GM19397 (cell line): Measurements from ENCODE around the gene IL1RL1.
A peak's percentile ranks its signal among the peaks of the same experiment; 100 is the strongest.

ENCODE experiments used
- ATAC-seq: cut with Tn5 transposase; IDR thresholded peaks from one replicate; pipeline ENCODE4 v1.9.1; 2021; ENCODE audit warnings: mild to moderate bottlenecking, moderate library complexity; ENCODE audit not compliant: unreplicated experiment

The IL1RL1 gene

GRCh38 chr2:102366406-102367112, 55.2 kb downstream of the IL1RL1 start:
- ATAC-seq = peak; percentile 40

- ATAC-seq = peak; percentile 55
These were observed 56.1 kb downstream of the IL1RL1 start for GRCh38 chr2:102367331-102367971.

DNA sequence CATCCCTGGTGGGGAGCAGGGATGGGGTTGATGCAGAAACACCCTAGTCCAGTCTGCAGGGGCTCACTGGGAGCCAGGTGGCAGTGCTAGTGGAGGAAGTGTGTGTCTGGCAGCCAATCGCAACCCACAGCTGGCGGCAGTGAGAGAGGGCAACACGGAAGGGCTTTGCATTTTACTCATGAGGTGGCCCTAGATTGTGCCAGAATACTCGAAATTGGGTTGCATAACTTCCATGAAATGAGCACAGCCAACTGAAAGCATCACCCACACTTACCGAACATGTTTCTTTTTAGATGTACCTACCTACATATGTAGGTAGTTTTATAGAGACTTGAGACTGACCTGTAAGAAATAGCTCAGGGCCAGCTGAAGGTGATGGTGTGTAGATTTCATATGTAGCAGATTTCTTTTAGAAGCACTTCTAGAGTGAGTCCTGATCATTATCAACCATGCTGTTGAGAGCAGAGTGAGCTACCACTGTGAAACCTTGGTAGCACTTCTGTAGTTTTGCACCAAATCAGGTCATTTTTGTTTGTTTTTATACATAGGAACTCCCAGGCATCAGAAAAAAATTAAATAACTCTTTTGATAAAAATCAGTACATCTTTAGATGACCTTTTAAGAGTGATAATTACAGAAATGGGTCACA, 57.2 kb downstream of the IL1RL1 start:
- no peak for ATAC-seq

GRCh38 chr2:102369866-102370265, 58.5 kb downstream of the IL1RL1 start:
- ATAC-seq = no peak

- ATAC-seq = no peak
These were observed 64.8 kb downstream of the IL1RL1 start for GRCh38 chr2:102376052-102376591.

DNA sequence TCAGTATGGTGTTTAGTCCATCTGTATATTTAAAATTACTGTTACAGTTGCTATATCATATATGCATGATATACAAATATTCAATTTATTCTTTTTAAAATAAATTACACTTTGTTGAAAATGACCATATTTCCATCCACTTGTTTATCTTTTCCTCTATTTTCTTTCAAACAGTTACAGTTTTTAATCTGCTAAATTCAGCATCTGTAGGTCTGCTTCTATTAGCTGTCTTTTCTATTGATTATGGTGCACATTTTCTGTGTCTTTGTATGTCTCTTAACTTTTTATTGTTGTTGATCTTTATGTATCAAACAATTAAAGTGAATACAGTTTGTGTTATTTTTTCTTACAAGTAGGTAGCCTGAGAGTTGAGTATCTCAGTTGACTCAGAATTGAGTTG, 72.4 kb downstream of the IL1RL1 start:
- ATAC-seq = no peak

- ATAC-seq = no peak
These were observed 74.2 kb downstream of the IL1RL1 start for GRCh38 chr2:102385522-102385921.

DNA sequence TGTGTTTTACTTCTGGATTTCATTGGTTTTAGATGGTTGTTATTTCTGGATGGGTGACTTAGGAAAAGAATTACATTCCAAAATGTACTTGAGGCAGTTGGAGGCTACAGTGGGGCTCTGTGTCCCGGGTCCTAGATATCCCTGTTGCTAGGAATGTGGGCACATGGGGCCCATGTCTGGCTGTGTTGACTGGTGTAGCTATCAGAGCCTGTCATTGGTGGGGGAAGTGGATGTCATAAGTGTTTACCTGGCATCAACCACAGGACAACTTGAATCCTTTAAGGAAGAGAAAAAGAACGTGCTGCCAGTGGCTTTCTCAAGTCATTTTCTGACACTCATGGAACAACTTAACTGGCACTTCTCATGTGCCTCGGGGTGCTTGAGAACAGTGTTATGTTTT, 74.6 kb downstream of the IL1RL1 start:
- ATAC-seq = no peak

GRCh38 chr2:102386867-102387541, 75.6 kb downstream of the IL1RL1 start:
- no peak for ATAC-seq

- no peak for ATAC-seq
These were observed 76.6 kb downstream of the IL1RL1 start for GRCh38 chr2:102387763-102388546.

- no peak for ATAC-seq
These were observed 80.2 kb downstream of the IL1RL1 start for GRCh38 chr2:102391565-102391964.

DNA sequence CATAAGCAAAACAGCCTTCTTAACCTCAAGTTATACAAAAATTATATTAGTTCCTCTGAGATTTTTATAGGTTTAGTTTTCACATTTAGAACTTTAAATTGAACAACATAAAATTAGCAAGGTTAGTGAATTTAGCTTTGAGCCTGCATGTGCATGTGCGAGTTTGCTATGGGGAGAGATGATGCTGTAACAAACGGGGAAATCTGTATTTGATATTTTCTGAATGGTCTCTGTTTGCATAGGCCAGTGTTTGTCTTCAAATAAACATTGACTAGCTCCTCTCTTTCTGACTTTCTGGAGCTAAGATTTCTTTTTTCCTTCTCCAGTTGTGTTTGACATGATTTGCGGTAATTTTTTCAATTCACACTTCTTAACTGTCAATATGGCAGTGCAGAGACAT, 80.7 kb downstream of the IL1RL1 start:
- ATAC-seq = no peak

GRCh38 chr2:102392942-102393341, 81.6 kb downstream of the IL1RL1 start:
- no peak for ATAC-seq

GRCh38 chr2:102396012-102396411, 84.6 kb downstream of the IL1RL1 start:
- no peak for ATAC-seq

DNA sequence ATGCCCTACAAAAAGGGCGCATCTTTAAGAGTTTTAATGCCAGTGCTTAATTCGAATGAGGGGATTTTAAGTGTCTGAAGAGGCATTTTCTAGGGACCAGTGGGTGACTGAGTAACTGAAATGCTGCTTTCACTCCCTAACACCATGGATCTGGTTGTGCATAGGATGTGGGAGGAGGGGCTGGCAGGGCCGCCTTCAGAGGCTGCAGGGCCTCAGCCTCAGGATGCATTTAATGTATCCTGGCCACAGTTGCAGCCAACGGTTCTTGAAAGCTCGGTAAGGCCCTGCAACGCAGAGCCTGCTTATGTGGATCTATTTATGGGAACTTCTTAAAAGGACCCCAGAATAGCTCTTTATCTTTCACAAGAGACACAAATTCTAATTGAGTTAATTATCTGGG, 85.8 kb downstream of the IL1RL1 start:
- no peak for ATAC-seq

- ATAC-seq = no peak
These were observed 88.3 kb downstream of the IL1RL1 start for GRCh38 chr2:102399499-102400141.

- no peak for ATAC-seq
These were observed 90.1 kb downstream of the IL1RL1 start for GRCh38 chr2:102401456-102401855.
